Neural crest cell (in vitro differentiated cells): ENCODE results near the gene SMG6. TPM values are rescaled to one million over a fixed set of nuclear protein-coding genes. Genes with fewer than 3 reads are reported as not detected.
A peak's percentile ranks its signal among the peaks of the same experiment; 100 is the strongest.

ENCODE experiments used
- DNase-seq: peaks from one replicate; pipeline ENCODE4 v3.0.0; 2021; ENCODE audit warnings: low read depth, mixed read lengths, low spot score
- H3K27ac Mint-ChIP-seq: one replicate; pipeline ENCODE4 v1.8.0; 2021; ENCODE audit warnings: mild to moderate bottlenecking, mixed read lengths; ENCODE audit not compliant: unreplicated experiment
- H3K27me3 Mint-ChIP-seq: 2 replicates; pipeline ENCODE4 v1.8.0; 2021; ENCODE audit warnings: low read depth, mild to moderate bottlenecking, mixed read lengths
- H3K36me3 Mint-ChIP-seq: 2 replicates; pipeline ENCODE4 v1.8.0; 2021; ENCODE audit warnings: low read depth, mild to moderate bottlenecking, mixed read lengths
- H3K4me1 Mint-ChIP-seq: 2 replicates; pipeline ENCODE4 v1.8.0; 2021; ENCODE audit warnings: mixed read lengths
- H3K4me3 Mint-ChIP-seq: one replicate; pipeline ENCODE4 v1.8.0; 2021; ENCODE audit warnings: mild to moderate bottlenecking, mixed read lengths
- H3K9me3 Mint-ChIP-seq: 2 replicates; pipeline ENCODE4 v1.8.0; 2021; ENCODE audit warnings: mixed read lengths
- total RNA-seq: library from RNA; stranded (reverse); gene quantifications from 2 replicates; pipeline ENCODE4 v1.2.1, GENCODE V29; 2021
- TF ChIP-seq, protein P1 (sequence below): fragments of 200-600 bp; sonication (generic); conservative IDR thresholded peaks from 2 replicates; pipeline ENCODE4 v1.5.0; 2021; ENCODE audit warnings: antibody characterized with exemption, mild to moderate bottlenecking

Gene SMG6
- total RNA-seq, 1 donor from 2014 or later: 57.2 TPM

DNA sequence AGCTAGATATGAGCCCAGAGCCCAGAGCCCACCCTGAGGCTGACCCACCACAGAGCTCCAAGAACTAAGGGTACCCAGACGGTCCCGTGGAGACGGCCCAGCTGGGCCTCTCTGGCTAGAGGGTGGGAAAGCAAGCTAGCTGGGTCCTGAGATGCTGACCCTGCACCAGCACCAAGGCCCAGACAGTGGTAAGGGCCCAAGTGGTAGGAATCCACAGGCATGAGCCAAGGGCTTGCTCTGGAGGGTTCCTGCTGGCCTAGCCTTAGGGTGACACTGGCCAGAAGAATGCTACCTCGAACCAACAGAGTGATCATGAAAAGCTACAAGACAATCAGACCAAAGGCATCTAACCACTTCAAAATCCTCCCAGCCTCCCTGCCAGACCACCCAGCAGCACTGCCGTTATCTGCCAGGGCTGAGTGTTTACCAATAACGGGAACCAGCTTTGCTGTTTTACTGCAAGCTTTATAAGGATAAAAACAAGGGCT is 235.5 kb downstream of the SMG6 start:
- Mint-ChIP-seq H3K4me3 (no peak overlapping the region), H3K27me3 (no peaks in the 10 kb centered on the region), H3K9me3 (no peaks in the 10 kb centered on the region), H3K27ac (no peak overlapping the region), H3K4me1 (peaks cover 35% of the 10 kb centered on the region), H3K36me3 (peaks cover 2% of the 10 kb centered on the region)
- DNase-seq: no peak
- TF ChIP-seq, protein P1, sequence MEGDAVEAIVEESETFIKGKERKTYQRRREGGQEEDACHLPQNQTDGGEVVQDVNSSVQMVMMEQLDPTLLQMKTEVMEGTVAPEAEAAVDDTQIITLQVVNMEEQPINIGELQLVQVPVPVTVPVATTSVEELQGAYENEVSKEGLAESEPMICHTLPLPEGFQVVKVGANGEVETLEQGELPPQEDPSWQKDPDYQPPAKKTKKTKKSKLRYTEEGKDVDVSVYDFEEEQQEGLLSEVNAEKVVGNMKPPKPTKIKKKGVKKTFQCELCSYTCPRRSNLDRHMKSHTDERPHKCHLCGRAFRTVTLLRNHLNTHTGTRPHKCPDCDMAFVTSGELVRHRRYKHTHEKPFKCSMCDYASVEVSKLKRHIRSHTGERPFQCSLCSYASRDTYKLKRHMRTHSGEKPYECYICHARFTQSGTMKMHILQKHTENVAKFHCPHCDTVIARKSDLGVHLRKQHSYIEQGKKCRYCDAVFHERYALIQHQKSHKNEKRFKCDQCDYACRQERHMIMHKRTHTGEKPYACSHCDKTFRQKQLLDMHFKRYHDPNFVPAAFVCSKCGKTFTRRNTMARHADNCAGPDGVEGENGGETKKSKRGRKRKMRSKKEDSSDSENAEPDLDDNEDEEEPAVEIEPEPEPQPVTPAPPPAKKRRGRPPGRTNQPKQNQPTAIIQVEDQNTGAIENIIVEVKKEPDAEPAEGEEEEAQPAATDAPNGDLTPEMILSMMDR: no peak

DNA sequence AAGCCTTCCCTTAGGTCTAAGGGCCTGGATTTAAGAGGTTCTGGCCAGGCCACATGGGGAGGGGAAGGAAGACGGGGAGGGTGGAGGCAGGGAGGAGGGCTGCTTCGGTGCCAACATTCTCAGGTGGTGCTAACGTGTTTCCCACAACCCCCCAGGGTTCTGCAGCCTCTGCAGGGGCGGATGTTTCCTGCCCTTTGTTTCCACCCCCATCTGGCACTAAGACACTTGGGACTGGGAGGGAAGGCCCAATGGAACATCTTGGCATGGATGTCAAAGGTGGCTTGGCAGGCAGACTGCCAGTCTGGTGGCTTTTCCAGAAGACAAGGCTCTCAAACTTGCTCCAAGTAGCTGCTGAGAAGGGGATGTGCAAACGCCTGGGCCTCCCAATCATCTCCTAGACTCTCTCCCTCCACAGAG is 236.0 kb downstream of the SMG6 start:
- peaks cover 4% of the 10 kb centered on the region for H3K27me3 Mint-ChIP-seq
- no peak overlapping the region for H3K27ac Mint-ChIP-seq
- no peak overlapping the region for H3K4me3 Mint-ChIP-seq
- DNase-seq: no peak
- TF ChIP-seq, protein P1: no peak
- H3K4me1 Mint-ChIP-seq: peaks cover 38% of the 10 kb centered on the region
- no peaks in the 10 kb centered on the region for H3K9me3 Mint-ChIP-seq
- H3K36me3 Mint-ChIP-seq: peaks cover 2% of the 10 kb centered on the region

DNA sequence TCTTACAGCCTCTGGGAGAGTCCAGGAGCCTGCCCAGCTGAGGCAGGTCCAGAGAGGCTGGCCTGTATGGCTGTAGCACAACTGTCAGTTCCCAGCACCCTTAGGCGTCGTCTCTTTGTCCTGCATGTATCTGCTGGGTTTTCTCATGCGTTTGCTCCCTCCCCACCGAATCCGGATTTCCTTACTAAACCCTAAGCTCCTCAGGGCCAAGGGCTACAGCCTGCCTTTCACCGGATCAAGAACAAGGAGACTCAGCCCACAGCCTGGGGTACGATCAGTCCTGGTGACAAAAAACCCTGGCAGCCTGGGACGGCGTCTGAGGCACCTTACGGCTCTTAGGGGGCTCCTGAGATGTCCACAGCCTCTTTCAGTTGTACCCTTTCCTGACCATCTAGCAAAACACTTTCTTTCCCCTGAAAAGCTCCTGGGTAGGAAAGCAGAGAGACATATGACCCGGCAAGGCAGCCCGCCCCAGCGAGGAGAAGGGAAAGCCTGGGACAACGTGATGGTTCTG is 236.5 kb downstream of the SMG6 start:
- DNase-seq: no peak
- H3K4me1 Mint-ChIP-seq: peaks cover 43% of the 10 kb centered on the region
- TF ChIP-seq, protein P1: no peak
- peak overlapping the region; percentile 6 for H3K27ac Mint-ChIP-seq
- no peaks in the 10 kb centered on the region for H3K9me3 Mint-ChIP-seq
- peaks cover 4% of the 10 kb centered on the region for H3K36me3 Mint-ChIP-seq
- peaks cover 9% of the 10 kb centered on the region for H3K27me3 Mint-ChIP-seq
- peak overlapping the region; percentile 51 for H3K4me3 Mint-ChIP-seq

DNA sequence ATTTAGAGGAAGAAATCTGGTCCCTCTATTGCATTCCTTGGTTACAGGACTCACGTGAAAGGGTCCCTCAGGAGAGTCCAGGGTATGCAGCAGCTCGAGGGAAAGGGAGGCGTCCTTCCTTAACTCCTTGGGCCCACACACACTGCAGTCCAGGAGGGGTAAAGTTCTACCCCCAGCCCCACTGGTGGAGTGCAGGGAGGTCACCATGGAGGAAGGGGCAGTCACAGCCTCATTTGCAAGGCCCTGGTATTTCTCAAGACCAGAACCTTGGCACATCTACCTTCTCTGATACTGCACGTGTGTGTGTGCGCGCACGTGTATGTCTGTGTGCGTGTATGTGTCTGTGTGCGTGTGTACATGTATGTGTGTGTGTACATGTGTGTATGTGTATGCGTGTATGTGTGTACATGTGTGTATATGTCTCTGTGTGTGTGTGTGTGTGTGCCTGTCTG is 237.6 kb downstream of the SMG6 start:
- DNase-seq: no peak
- Mint-ChIP-seq H3K27me3 (peaks cover 18% of the 10 kb centered on the region), H3K27ac (no peak overlapping the region), H3K4me1 (peaks cover 46% of the 10 kb centered on the region), H3K9me3 (no peaks in the 10 kb centered on the region), H3K36me3 (peaks cover 7% of the 10 kb centered on the region), H3K4me3 (peak overlapping the region; percentile 24)
- TF ChIP-seq, protein P1: no peak

DNA sequence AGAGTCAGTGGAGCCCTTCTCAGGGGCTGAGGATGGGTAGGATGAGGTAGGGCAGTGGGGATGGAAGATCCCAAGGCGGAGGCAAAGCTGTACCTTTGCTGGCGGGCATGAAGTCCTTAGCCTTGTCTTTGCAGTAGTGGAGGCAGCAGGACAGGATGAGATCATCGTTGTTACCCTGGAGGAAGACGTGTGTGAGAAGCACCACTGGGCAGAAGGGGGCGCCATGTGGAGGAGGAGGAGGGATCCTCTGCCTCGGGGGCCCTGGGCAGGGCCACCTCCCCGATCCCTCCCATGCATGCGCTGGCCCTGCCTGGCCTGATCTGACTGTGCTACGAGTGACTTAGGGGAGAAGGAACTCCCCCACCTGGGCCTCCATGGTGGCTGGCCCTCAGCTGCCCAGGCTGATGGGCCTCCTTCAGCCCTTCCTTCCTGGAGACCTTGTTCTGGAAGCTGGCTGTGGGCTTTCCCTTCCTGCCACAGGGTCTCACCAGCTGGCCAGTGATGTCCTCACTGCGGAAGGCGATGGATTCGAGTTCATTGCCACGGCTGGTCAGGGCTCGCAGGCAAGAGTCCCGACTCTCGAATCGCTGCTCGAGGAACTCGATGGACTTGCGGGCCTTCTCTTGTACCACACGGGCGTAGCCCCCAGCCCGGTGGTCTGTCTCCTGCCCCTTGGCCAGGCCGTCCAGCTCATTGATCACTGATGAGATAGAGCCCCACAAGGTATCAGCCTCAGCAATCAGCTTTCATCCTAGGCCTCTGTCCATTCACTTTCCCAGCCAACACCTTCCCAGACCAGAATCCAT is 238.4 kb downstream of the SMG6 start:
- Mint-ChIP-seq H3K36me3 (peaks cover 13% of the 10 kb centered on the region), H3K9me3 (no peaks in the 10 kb centered on the region), H3K4me1 (peaks cover 46% of the 10 kb centered on the region), H3K4me3 (peak overlapping the region; percentile 61), H3K27me3 (peaks cover 26% of the 10 kb centered on the region), H3K27ac (peak overlapping the region; percentile 86)
- DNase-seq: no peak
- TF ChIP-seq, protein P1: peak; percentile 43
